COLO668 (cell line): ENCODE measurements around the gene MTMR2.

ENCODE experiments used
- DNase-seq: peaks from one replicate; lab custom pipeline; 2025; ENCODE audit not compliant: unreplicated experiment; lab: John Stamatoyannopoulos, UW

The MTMR2 gene

DNA sequence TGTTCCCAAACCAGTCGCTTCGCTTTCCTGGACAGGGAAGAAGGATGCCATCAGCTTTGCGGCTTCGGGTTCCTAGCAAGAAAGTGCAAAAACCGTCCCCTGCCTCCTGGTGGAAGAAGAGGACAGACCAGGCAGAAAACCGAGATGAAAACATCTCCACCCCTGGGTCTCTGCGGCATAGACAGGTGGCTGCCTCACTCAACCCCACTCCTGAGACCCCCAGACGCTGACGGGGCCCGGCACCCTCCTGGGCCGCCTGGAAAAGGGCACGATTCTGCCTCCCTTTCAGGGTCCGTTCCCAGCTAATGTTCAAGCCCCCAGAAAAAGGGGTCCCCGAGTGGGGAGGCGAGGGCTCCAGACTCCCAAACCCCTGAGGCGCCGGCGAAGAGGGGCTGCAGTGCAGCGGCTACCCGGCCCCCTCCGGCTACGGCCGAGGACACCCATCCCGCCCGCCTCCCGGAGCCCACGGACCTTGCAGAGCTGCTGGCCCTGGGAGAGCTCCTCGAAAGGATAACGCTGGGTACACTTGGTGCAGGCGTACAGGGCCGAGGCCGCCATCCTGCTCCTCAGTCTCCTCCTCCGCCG lies 134.9 kb downstream of the MTMR2 start:
- peak; percentile 24 for DNase-seq
